Peyer's patch (tissue), 4 donors: ENCODE measurements around the gene ELF1.

Experiments used
- POLR2A ChIP-seq, 2 donors: fragments of 450-650 bp; IDR thresholded peaks; one replicate each; pipeline ENCODE4 v1.5.1; 2017; ENCODE audit warnings: antibody characterized with exemption in 2 of 2, mild to moderate bottlenecking in 2 of 2, moderate library complexity in 2 of 2
- TF ChIP-seq, protein P1 (sequence below), 6 experiments: fragments of 450-650 bp in 4 of 6; fragments of 200-600 bp in 2 of 6; sonication (generic) in 1 of 6; IDR thresholded peaks; one replicate each; pipeline ENCODE4 v1.5.1; 2017 to 2019; ENCODE audit warnings: antibody characterized with exemption in 6 of 6, mild to moderate bottlenecking in 3 of 6, moderate library complexity in 1 of 6

DNA sequence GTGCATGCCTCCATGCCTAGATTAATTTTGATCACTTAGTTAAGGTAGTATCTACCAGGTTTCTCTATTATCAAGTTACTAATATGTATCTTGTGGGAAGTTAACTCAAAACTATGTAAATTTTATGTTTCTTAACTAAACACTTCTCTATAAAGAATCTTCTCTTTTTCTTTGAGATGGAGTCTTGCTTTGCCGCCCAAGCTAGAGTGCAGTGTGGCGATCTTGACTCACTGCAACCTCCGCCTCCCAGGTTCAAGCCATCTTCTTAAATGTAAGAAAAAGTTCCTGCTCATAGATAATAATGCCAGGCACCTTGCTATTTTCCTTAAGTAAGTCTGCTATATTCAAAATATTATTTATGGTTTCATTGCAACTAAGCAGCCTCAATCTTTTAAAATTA lies 58.4 kb downstream of the ELF1 start:
- TF ChIP-seq POLR2A (IDR thresholded peaks at IDR 0.05): no peak
- TF ChIP-seq, protein P1, sequence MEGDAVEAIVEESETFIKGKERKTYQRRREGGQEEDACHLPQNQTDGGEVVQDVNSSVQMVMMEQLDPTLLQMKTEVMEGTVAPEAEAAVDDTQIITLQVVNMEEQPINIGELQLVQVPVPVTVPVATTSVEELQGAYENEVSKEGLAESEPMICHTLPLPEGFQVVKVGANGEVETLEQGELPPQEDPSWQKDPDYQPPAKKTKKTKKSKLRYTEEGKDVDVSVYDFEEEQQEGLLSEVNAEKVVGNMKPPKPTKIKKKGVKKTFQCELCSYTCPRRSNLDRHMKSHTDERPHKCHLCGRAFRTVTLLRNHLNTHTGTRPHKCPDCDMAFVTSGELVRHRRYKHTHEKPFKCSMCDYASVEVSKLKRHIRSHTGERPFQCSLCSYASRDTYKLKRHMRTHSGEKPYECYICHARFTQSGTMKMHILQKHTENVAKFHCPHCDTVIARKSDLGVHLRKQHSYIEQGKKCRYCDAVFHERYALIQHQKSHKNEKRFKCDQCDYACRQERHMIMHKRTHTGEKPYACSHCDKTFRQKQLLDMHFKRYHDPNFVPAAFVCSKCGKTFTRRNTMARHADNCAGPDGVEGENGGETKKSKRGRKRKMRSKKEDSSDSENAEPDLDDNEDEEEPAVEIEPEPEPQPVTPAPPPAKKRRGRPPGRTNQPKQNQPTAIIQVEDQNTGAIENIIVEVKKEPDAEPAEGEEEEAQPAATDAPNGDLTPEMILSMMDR (IDR thresholded peaks at IDR 0.05): no peak
